ENCODE data around the gene PSME3IP1.
"Not testable (repeated sequence)": the region's sequence is repeated elsewhere in the genome, so short reads cannot be mapped to it uniquely, and the experiment has no call there.

PSME3IP1 gene

DNA sequence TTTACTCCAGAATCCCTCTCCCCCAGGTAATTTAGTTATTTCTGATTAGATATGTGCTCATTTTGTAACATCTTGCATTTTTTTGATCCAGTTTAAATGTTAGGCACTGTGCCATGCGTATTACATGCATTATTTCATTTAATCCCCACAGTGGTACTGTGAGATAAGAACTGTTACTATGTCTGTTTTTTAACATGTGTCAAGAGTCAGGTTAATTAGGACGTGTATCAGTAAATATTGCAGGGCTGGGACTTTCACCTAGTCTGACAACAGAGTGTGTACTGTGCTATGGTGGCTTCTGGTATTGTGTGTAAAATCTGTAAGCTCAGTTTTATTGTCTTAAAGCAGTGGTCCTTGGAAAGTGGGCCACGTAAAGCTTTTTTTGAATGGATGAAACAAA lies 10.9 kb upstream of the PSME3IP1 start:
- DNase-seq: no peak

DNA sequence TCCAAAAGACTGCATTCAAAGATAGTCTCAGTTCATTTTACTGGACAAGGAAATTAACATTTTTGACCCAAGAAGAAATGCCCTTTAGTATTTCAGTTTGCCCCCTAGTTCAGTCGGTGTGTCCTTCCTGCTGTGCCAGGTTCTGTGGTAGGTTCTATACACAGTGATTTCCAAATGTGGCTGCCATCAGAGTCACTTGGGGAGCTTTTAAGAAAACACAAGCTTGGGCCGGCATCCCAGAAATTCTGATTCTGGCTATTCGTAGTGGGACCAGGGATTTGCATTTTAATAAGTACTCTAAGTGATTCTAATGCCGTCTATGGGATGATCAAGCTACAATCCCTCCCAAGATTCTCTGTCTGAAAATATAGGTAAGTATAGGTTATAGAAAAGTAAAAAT lies 10.4 kb upstream of the PSME3IP1 start:
- DNase-seq: no peak

DNA sequence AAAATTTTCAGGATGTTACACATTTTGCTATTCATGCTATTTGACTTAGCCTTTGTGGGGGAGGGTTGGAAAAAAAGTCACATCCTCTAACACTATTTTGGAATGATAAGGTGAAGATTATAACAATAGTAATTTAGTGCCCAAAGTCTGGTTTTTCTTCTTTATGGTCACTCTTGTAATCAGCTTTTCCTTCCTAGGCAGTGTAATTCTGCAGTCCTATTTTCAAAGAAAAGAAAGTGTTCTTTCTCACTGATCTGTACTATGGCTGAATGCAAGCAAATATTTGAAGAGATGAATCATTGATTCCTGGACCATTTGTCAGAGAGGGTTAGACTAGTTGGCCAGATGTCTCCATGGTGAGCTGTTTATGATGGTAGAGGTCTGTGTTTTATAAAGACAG lies 8.7 kb upstream of the PSME3IP1 start:
- DNase-seq: no peak

DNA sequence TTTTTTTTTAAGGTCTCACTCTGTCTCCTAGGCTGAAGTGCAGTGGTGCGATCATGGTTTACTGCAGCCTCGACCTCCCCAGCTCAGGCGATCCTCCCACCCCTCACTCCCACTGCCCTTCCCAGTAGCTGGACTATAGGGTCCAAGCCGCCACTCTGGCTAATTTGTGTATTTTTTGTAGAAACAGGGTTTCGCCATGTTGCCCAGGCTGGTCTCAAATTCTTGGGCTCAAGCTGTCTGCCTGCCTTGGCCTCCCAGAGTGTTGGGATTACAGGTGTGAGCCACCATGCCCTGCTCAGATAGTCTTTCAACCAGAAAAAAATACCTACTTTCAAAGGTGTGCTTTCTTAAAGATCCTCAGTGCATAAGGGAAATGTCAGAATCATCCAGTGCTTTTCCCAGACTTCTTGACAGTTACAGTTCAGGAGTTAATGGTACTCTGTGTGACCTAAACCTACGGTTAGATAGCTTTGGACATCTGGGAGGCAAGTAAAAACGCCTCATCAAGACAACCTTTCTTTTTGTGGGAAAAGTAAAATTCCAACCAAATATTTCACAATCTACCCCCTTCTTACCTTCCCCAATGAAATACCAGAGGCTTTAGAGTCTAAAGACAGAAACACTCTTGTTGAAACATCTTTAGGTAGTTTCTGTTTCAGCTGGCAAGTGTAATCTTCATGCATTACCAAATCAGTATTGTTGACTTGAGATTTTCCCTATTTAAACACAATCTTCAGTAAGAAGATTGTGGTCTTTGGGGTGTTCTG lies 7.1 kb upstream of the PSME3IP1 start:
- DNase-seq: no peak

GRCh38 chr16:57192146-57192545 lies 6.3 kb upstream of the PSME3IP1 start:
- DNase-seq: no peak

GRCh38 chr16:57191056-57191571 lies 5.3 kb upstream of the PSME3IP1 start:
- DNase-seq: no peak

GRCh38 chr16:57190136-57190535 lies 4.3 kb upstream of the PSME3IP1 start:
- no peak for DNase-seq

GRCh38 chr16:57189527-57189926 lies 3.7 kb upstream of the PSME3IP1 start:
- DNase-seq: not testable (repeated sequence)

GRCh38 chr16:57188711-57189002 lies 2.8 kb upstream of the PSME3IP1 start:
- no peak for DNase-seq

DNA sequence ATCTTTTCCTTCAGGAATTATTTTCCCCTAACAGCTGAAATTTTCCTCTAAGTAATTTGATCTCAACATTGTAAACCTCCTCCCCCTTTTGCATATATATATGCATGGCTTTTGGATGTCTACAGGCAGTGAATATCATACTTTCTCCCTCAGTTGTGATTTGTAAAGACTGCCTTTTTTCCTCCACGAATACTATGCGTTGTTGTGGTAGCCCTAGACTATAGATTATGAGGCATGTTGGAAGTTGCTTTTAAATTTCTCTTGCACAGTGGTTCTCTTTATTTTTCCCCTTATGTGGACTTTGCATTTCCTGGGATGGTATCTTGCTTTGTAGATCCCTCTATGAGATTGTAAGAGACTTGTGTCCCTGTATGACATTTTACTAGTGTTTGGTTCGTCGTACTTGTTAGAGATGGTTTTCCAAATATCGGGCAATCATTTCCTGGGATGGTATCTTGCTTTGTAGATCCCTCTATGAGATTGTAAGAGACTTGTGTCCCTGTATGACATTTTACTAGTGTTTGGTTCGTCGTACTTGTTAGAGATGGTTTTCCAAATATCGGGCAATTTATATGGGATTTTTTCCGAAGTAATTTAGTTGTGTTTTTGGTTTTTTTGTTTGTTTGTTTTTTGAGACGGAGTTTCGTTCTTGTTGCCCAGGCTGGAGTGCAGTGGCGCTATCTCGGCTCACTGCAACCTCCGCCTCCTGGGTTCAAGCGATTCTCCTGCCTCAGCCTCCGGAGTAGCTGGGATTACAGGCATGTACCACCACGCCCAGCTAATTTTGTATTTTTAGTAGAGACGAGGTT lies 2.3 kb upstream of the PSME3IP1 start:
- DNase-seq: not testable (repeated sequence)

DNA sequence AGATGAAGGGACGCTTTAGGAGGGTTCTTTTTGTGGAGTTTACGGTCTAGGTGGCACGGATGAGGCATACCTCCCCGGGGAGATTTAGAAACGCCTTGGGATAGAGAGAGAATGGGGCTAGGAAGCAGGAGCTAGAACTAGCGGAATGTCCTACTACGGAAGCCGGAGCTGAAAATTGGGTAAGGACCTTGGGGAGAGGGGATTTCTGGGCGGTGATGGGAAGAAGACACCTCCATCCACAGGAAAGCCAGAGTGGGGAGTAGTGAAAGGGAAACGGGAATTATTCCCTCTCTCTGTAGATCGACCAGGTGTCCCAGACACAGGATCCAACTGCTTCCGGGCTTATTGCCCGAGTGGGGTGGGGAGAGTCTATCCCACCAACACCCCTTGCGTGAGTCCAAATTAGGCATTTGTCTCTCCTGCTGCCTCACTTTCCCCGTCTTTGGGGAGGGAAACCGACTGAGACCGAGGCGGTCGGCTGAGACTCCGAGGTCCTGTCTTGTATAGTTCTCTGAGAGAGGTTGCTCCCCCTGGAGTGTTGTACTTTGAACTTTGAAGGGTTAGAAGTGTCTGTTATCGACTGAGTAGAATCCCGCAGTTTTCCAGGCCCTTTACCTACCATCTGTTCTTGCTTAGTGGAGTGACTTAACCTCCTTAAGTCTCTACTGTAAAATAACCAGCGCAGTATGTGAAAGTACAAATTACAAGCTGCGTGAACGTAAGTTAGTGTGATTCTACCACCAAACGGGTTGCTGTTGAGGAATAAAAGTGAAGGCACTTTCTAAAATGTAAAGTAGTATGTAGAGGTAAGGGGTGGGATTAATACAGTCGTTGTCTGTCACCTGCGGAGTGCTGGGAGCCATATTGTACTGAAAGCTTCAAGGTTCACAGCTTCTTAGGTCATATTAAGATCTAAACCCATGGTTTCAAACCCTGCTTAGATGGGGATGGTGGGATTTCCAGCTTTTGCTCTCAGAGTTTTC lies 1.3 kb upstream of the PSME3IP1 start:
- no peak for DNase-seq

GRCh38 chr16:57185446-57185944 lies 344 bp downstream of the PSME3IP1 start:
- no peak for DNase-seq

GRCh38 chr16:57184887-57185445 lies 873 bp downstream of the PSME3IP1 start:
- no peak for DNase-seq

DNA sequence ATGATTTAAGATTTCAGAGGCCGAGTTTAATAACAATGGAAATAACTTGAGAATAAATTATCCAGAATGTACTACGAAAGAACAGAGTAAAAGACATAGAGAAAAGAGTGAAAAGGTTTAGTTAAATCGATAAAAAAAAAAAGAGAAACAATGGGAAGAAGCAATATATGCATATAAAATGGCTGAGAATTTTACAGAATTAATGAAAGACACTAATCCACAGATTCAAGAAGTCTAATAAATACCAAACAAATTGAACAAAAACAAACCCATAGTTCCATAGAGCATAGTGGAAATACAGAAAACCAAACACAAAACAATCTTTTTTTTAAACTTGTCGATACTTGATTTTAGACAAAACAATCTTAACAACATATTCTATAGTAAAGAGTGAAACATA lies 1.7 kb downstream of the PSME3IP1 start:
- no peak for DNase-seq

DNA sequence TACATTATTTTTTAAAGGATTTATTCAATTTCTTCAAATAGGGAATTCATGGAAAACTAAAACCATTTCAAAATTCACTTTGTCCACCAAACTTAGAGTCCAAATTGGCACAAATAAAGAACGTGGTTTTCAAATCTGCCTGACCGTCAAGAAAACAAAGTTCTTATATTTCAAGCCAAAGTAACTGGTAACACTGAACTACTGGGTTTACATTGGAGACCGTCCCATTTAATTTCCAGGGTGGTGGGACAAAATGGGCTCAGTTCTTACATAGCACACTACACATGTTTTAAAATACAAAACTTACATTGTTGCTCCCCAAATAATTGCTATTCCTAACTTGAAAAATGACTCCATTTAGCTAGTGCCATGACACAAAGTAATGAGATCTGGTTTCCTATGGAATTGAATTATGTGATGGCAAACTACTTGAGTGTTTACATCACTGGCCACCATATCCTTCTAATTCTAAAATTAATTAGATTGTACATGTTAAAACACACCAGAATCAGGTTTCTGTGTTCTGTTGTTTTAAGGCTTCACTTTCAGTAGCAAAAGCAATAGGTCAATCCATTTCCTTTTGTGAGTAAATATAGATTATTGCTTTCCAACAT lies 6.5 kb downstream of the PSME3IP1 start:
- DNase-seq: no peak

DNA sequence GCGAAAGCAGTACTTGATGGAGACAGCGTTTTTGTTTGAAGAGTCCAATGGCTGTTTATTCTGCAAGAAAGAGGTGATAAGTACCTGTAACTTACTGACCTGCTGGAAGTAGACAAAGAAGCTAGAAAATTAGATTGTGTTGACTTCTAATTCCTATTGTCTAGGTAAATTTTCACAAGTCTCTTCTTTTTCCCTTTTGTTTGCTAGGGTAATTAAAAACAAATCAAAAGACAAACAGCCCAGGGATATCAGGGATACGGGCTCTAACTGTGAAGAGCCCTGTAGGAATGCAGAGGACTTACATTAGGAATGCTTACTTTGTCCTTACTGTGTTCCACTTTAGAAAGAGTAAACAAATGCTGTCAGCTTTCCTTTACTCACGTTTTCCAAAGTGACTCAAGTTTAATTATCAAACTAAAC lies 7.0 kb downstream of the PSME3IP1 start:
- DNase-seq: no peak

DNA sequence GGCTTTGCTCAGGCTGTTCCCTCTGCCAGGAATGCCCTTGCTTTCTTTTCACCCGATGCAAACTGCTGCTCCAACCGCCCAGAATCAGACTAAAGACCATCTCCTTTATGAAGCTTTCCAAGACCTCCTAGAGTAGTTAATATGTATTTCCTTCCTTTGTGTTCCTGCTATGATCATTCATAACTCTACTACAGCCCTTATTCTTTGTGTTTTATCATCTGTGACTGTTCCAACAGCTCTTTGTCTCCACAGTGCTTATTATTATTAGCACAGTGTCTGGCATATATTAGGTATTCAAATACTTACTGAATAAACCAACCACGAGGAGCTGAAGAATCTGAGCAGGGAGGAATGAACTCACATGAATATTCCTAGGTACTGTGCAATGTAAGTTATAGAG lies 7.6 kb downstream of the PSME3IP1 start:
- DNase-seq: no peak

- no peak for DNase-seq
These were observed 9.9 kb downstream of the PSME3IP1 start for GRCh38 chr16:57175896-57176295.

- no peak for DNase-seq
These were observed 13.0 kb downstream of the PSME3IP1 start for GRCh38 chr16:57172721-57173290.

GRCh38 chr16:57169327-57169726 lies 16.5 kb downstream of the PSME3IP1 start:
- no peak for DNase-seq

- no peak for DNase-seq
These were observed 17.9 kb downstream of the PSME3IP1 start for GRCh38 chr16:57167953-57168352.

- DNase-seq: no peak
These were observed 18.3 kb downstream of the PSME3IP1 start for GRCh38 chr16:57167538-57167937.

Data from activated CD4-positive, CD25-positive, alpha-beta regulatory T cell treated with anti-CD3 and anti-CD28 coated beads, Interleukin-2, amount 50 U/mL, for 72 hours (primary cell).